Measurements from ENCODE around the gene SH3BP4.

The SH3BP4 gene

GRCh38 chr2:235021752-235022151, 69.9 kb downstream of the SH3BP4 start:
- DNase-seq = no peak

GRCh38 chr2:235024191-235024860, 72.5 kb downstream of the SH3BP4 start:
- no peak for DNase-seq

DNA sequence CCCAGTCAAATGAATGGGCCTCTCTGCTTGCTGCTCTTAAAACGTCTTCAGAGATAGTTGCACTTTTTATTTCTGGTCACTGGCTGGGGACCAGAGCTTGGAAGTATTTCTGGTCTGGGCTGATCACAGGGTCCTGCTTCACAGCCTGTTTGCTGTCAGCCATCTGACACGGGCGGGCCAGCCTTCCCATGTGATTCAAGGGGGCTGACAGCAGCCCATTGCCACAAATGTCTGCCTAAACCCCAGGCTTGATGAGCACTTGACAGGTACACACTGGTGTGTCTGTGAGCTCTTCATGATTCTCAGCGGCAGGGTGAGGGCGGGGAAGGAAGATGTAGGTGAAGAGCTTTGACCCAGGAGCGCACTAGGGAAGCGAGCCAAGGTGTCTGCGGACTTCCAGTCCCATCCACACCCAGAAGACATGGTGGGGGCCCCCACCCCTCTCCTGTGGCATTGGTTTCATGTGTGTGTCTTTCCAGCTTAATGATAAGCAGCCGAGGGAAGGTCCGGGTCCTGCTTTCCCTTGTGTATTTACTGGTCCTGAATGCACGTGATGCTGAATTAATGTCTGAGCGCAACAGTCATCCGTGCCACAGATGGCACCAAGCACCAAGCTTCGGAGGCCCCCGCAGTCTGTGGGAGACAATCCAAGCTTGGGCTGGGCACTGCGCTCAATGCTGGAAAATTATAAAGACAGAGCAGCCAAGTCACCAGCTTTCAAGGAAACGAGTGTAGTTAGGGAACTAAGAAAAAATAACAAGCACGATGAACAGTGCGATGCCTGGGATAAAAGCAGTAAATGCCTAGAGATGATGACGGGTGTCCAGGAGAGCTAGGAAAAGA, 73.3 kb downstream of the SH3BP4 start:
- no peak for DNase-seq

DNA sequence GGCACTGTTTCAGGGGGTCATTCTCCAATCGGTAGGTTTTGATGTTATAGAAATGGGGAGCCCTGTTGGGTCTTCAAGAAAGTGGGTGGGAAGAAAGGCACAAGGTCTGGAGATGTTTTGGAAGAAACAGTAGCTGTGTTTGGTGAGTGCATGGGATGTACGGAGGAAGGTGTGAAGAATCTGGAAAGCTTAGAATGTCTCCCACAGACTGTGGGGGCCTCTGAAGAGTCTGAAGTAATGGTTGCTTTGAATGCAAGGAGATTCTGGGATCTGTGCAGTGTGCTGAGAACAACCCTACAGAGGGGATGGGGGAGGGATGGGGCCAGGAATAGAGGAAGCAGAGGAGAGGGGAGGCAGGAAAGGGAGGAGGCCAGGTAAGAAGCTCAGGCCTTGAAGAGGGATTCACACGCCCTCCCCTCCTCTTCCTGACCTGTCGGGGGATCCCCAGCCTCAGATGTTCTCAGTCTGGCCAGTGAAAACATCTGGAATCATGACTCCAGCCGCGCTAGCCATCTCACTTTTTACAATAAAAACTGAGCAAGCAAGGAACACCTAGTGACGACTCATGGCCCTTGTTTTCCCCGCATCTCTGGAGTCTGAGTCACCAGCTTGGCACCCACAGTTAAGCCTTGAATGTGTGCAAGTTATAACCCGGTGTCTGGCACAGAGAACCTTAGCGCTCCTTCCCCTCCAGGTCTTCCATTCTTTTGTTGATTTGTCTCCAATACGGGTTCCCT, 74.2 kb downstream of the SH3BP4 start:
- DNase-seq = no peak

GRCh38 chr2:235026649-235027557, 75.1 kb downstream of the SH3BP4 start:
- DNase-seq = no peak

DNA sequence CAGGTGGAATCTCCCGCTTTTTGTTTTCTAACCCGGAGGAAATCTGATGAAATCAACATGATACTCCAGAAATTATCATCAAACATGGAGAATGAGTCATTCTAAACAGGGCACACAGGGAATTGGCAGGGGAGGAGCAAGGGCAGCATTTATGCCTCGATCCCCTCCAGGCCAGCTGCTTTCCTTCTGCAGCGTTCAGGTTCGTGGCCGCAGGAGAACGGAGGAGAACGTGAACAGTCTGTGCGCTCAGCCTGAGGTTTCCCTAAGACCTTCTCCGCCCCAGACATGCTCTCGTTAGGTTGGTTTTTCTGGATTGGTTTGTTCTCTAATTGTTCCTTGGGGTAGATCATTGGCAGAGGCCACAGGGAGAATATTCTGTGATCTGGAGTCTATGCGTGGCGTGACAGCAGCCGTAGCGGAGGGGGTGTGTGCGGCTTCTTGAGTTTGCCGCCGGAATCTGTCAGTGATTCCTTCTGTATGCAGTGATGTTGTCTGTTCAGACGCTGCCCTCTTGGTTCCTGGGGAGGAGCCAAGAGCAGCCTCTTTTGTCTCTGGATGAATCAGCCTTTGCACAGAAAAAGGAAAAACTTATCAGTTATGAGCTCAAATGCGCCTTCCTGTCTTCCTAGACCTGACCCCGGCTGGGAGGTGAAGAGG, 75.9 kb downstream of the SH3BP4 start:
- no peak for DNase-seq

GRCh38 chr2:235028646-235029045, 76.8 kb downstream of the SH3BP4 start:
- no peak for DNase-seq

- DNase-seq = no peak
These were observed 77.2 kb downstream of the SH3BP4 start for GRCh38 chr2:235029054-235029453.

GRCh38 chr2:235030126-235030525, 78.3 kb downstream of the SH3BP4 start:
- DNase-seq = no peak

- no peak for DNase-seq
These were observed 79.1 kb downstream of the SH3BP4 start for GRCh38 chr2:235030936-235031335.

- no peak for DNase-seq
These were observed 80.0 kb downstream of the SH3BP4 start for GRCh38 chr2:235031686-235032373.

- DNase-seq = no peak
These were observed 80.6 kb downstream of the SH3BP4 start for GRCh38 chr2:235032466-235032865.

DNA sequence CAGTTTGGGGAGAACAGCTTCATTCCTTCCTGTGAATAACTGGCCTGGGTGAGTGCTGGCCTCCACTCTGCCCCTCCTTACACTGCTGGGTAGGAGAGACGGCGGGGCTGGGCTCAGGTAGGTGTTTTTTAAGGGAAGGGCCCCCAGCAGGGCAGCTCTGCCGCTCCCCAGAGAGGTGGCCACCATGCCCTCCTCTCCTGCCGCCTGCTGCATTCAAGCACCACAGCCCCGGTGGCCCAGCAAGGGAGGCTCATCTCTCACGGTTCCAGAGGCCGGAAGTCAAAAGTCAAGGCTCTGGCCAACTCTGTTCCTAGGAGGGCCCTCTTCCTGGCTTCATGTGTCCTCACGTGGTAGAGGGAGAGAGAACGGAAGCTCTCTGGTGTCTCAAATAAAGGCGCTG, 81.1 kb downstream of the SH3BP4 start:
- DNase-seq = no peak

DNA sequence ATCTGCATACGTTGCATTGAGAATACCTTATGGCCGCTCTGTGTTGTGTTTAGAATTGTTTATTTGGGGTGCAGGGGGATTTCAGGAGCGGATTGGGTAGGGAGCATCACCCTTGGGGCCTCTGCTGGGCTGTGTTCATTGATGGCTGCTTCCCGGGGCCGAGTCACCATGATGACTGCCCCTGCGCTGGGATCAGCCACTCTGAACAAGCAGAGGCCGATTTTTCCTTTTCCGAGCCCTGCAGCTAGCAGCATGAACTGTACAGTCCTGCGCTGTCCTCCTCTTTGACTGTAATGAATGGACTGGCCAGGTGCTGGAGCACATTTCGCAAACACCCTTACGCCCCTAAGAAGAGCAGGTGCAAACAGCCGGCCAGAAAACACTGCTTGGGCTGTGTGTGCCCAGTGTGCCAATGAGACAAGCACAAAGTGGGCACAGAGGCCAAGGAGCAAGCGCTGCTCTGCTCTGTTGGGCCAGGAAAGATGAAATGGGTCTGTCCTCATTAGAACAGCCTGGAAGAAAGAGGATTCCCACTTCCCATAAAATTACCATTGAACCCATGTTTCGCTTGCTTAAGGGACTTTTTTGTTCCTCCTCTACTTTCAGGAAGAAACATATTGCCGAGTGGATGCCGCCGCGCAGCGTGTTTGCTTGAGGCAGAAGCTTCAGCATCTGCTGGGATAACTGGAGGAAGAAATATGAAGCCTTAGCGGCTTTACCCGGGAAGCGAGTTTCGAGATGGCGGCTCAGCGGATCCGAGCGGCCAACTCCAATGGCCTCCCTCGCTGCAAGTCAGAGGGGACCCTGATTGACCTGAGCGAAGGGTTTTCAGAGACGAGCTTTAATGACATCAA, 82.7 kb downstream of the SH3BP4 start:
- DNase-seq = no peak

GRCh38 chr2:235037604-235038166, 85.9 kb downstream of the SH3BP4 start:
- DNase-seq = no peak

DNA sequence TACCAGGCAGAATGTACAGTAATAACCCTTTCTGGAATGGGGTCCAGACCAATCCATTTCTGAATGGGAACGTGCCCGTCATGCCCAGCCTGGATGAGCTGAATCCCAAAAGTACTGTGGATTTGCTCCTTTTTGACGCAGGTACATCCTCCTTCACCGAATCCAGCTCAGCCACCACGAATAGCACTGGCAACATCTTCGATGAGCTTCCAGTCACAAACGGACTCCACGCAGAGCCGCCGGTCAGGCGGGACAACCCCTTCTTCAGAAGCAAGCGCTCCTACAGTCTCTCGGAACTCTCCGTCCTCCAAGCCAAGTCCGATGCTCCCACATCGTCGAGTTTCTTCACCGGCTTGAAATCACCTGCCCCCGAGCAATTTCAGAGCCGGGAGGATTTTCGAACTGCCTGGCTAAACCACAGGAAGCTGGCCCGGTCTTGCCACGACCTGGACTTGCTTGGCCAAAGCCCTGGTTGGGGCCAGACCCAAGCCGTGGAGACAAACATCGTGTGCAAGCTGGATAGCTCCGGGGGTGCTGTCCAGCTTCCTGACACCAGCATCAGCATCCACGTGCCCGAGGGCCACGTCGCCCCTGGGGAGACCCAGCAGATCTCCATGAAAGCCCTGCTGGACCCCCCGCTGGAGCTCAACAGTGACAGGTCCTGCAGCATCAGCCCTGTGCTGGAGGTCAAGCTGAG, 89.6 kb downstream of the SH3BP4 start:
- no peak for DNase-seq

DNA sequence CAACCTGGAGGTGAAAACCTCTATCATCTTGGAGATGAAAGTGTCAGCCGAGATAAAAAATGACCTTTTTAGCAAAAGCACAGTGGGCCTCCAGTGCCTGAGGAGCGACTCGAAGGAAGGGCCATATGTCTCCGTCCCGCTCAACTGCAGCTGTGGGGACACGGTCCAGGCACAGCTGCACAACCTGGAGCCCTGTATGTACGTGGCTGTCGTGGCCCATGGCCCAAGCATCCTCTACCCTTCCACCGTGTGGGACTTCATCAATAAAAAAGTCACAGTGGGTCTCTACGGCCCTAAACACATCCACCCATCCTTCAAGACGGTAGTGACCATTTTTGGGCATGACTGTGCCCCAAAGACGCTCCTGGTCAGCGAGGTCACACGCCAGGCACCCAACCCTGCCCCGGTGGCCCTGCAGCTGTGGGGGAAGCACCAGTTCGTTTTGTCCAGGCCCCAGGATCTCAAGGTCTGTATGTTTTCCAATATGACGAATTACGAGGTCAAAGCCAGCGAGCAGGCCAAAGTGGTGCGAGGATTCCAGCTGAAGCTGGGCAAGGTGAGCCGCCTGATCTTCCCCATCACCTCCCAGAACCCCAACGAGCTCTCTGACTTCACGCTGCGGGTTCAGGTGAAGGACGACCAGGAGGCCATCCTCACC, 90.2 kb downstream of the SH3BP4 start:
- no peak for DNase-seq

DNA sequence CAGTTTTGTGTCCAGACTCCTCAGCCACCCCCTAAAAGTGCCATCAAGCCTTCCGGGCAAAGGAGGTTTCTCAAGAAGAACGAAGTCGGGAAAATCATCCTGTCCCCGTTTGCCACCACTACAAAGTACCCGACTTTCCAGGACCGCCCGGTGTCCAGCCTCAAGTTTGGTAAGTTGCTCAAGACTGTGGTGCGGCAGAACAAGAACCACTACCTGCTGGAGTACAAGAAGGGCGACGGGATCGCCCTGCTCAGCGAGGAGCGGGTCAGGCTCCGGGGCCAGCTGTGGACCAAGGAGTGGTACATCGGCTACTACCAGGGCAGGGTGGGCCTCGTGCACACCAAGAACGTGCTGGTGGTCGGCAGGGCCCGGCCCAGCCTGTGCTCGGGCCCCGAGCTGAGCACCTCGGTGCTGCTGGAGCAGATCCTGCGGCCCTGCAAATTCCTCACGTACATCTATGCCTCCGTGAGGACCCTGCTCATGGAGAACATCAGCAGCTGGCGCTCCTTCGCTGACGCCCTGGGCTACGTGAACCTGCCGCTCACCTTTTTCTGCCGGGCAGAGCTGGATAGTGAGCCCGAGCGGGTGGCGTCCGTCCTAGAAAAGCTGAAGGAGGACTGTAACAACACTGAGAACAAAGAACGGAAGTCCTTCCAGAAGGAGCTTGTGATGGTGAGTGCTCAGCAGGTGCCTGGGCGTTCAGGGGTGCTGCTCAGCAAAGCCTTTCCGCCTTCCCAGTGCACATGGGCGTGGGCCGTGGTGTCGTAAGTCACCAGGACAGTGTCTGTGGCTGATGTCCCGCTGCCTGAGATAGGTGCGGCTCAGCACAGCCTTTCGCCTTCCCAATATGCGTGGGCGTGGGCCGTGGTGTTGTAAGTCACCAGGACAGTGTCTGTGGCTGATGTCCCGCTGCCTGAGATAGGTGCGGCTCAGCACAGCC, 91.0 kb downstream of the SH3BP4 start:
- DNase-seq = no peak
